ENCODE results near the gene TUG1. TPM values are rescaled to one million over a fixed set of nuclear protein-coding genes. Genes with fewer than 3 reads are reported as not detected.

TUG1 gene
- total and polyA plus RNA-seq, 8 donors: 18.2 to 49.1 (median 23.0) TPM

GRCh38 chr22:30955153-30955552 is 13.9 kb upstream of the TUG1 start:
- no peak for ATAC-seq
- Histone ChIP-seq H3K9me3 (no peaks in the 10 kb centered on the region), H3K36me3 (no peaks in the 10 kb centered on the region), H3K27ac (no peak overlapping the region), H3K4me1 (no peaks in the 10 kb centered on the region), H3K4me3 (no peak overlapping the region), H3K27me3 (no peaks in the 10 kb centered on the region)
- DNase-seq: no peak
- TF ChIP-seq CTCF (IDR thresholded peaks at IDR 0.05): no peak
- no peak for FAIRE-seq
- intact Hi-C loops (cut with DNase I): no loop called here
- WGBS, 2 donors: 88 to 97% methylated on average over 4 of the region's 4 CpGs

GRCh38 chr22:30964858-30965257 is 4.2 kb upstream of the TUG1 start:
- Histone ChIP-seq H3K36me3 (no peaks in the 10 kb centered on the region), H3K27me3 (no peaks in the 10 kb centered on the region), H3K27ac (no peak overlapping the region), H3K4me3 (no peak overlapping the region), H3K4me1 (peaks cover 12 to 21% (median 20%) of the 10 kb centered on the region in 3 donors), H3K9me3 (no peaks in the 10 kb centered on the region)
- no peak for TF ChIP-seq CTCF (IDR thresholded peaks at IDR 0.05)
- WGBS, 2 donors: 74 to 80% methylated on average over 4 of the region's 4 CpGs
- DNase-seq (no peak), ATAC-seq (no peak), FAIRE-seq (no peak)
- intact Hi-C loops (cut with DNase I): no loop called here

- H3K36me3 ChIP-seq: peaks cover 0 to 12% (median 9%) of the 10 kb centered on the region in 3 donors
- peak; percentile 52 to 60 (median 56) for ATAC-seq
- no peak for FAIRE-seq
- H3K4me3 ChIP-seq: peak within 1 kb of the TSS; percentile 47 to 81 (median 77)
- no peaks in the 10 kb centered on the region for H3K27me3 ChIP-seq
- intact Hi-C loops (cut with DNase I): no loop called here
- TF ChIP-seq CTCF (IDR thresholded peaks at IDR 0.05): no peak
- 17 to 18% methylated on average over 51 to 53 of the region's 53 CpGs for WGBS, 2 donors
- peaks cover 12 to 21% (median 18%) of the 10 kb centered on the region in 3 donors for H3K4me1 ChIP-seq
- peak in 5 of 6 donors; percentile 69 to 86 (median 71) for DNase-seq
- H3K9me3 ChIP-seq: no peaks in the 10 kb centered on the region
- peak within 1 kb of the TSS; percentile 80 to 95 (median 88) for H3K27ac ChIP-seq
Observed at GRCh38 chr22:30968015-30968923, 796 bp upstream of the TUG1 start, which contains the start of gene MORC2. Gene MORC2, minus strand, starts transcription at chr22:30968774. Its CDS starts 885 bp downstream, at chr22:30967889.

GRCh38 chr22:30969532-30970355 is 679 bp downstream of the TUG1 start:
- H3K4me1 ChIP-seq: peaks cover 12 to 18% (median 18%) of the 10 kb centered on the region in 3 donors
- FAIRE-seq: no peak

More at GRCh38 chr22:30969532-30970355, 679 bp downstream of the TUG1 start:
- intact Hi-C loops (cut with DNase I): no loop called here
- peak overlapping the region; percentile 47 to 81 (median 77) for H3K4me3 ChIP-seq
- H3K27me3 ChIP-seq: no peaks in the 10 kb centered on the region
- DNase-seq (peak in 2 of 6 donors; percentile 47 to 79), ATAC-seq (peak; percentile 20 to 57 (median 38))
- peak overlapping the region; percentile 80 to 95 (median 88) for H3K27ac ChIP-seq
- WGBS, 2 donors: 1 to 2% methylated on average over 41 to 49 of the region's 49 CpGs
- no peak for TF ChIP-seq CTCF (IDR thresholded peaks at IDR 0.05)
- H3K36me3 ChIP-seq: peaks cover 0 to 17% (median 9%) of the 10 kb centered on the region in 3 donors
- H3K9me3 ChIP-seq: no peaks in the 10 kb centered on the region
